Measurements from ENCODE around the gene NPDC1.

The NPDC1 gene

GRCh38 chr9:136997371-136997770 lies 48.6 kb downstream of the NPDC1 start:
- DNase-seq (ENCODE audit: insufficient read length, low spot score) (no peak), FAIRE-seq (no peak)
- TF ChIP-seq, protein P1, sequence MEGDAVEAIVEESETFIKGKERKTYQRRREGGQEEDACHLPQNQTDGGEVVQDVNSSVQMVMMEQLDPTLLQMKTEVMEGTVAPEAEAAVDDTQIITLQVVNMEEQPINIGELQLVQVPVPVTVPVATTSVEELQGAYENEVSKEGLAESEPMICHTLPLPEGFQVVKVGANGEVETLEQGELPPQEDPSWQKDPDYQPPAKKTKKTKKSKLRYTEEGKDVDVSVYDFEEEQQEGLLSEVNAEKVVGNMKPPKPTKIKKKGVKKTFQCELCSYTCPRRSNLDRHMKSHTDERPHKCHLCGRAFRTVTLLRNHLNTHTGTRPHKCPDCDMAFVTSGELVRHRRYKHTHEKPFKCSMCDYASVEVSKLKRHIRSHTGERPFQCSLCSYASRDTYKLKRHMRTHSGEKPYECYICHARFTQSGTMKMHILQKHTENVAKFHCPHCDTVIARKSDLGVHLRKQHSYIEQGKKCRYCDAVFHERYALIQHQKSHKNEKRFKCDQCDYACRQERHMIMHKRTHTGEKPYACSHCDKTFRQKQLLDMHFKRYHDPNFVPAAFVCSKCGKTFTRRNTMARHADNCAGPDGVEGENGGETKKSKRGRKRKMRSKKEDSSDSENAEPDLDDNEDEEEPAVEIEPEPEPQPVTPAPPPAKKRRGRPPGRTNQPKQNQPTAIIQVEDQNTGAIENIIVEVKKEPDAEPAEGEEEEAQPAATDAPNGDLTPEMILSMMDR (IDR thresholded peaks at IDR 0.05; ENCODE audit: insufficient read depth, missing control alignments), result no peak

DNA sequence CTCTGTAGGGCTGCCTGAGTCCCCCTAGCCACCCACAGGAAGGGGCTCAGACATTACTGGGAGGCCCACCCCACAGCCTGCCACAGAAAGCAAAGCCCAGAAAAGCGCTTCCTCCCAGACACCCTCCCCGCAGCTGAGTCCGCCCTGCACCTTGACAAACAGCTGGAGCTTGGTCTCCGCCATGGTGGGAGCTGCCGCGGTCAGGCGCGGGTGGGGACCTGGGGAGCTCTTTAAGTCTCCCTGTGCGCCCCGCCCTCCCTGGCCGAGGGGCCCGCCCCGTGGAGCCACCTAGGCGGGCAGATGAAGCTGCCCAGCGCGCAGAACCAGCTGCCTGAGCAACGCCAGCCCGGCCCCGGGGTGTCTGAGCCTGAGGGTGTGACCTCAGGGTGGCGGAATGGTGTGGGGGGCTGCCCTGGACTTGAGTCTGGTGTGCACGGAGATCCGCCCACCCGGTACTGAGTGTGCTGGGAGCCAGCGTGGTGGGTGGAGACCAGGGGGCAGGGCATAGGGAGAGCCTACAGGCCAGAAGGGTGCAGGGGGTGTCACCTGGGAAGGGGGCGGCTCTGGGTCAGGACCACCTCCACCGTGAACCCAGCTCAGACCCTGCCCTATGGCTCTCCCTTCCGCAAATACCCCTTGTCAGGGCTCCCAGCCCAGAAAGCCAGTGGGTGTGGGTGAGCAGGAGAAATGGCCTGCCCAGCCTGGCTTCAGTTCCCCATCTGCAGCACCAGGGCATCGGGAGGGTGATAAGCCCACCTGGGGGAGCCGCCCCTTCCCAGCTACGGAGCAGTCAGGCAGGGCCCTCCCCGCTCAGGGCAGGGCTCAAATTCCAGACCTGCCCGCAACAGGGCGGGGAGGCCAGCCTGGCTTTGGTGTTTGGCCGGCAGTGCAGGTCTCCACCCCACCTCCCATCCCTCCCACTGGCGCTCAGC lies 49.4 kb downstream of the NPDC1 start, which contains the start of gene CLIC3:
Gene CLIC3 (minus strand): TSS at position 208 of the 932 bp plus-strand sequence. CDS start 25 bp downstream, at position 183.
- FAIRE-seq (no peak), DNase-seq (ENCODE audit: insufficient read length, low spot score) (no peak)
- TF ChIP-seq, protein P1 (IDR thresholded peaks at IDR 0.05; ENCODE audit: insufficient read depth, missing control alignments), result no peak

DNA sequence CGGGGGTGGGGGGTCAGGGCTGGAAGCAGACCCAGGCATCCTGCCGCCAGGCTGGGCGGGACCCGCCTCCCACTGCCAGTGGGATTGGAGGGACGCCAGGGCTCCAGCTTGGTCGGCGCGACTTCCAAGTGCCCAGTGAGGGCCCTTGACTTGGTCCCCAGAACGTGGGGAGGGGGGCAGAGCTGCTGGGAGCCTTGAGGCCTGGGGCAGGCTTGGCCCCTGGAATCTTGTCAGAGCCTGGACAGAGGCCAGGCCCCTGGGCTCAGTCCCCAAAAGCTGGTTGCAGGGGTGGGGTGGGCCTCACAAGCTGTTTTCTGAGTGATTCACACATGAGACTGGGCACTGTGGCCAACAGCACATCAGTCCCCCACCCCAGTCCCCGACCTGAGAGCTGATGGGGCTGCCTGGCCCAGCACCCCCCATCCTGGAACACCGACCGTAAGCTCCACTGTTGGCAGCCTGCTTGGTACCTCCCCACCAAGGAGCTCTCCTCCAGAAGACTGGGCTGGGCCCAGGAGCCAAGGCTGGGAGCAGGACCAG lies 50.1 kb downstream of the NPDC1 start:
- no peak for DNase-seq (ENCODE audit: insufficient read length, low spot score)
- TF ChIP-seq, protein P1 (IDR thresholded peaks at IDR 0.05; ENCODE audit: insufficient read depth, missing control alignments), result no peak
- no peak for FAIRE-seq

- FAIRE-seq, result no peak
- TF ChIP-seq, protein P1 (IDR thresholded peaks at IDR 0.05; ENCODE audit: insufficient read depth, missing control alignments), result no peak
- DNase-seq (ENCODE audit: insufficient read length, low spot score), result no peak
These were observed 50.6 kb downstream of the NPDC1 start for GRCh38 chr9:136995362-136995761.

GRCh38 chr9:136994888-136995230 lies 51.1 kb downstream of the NPDC1 start:
- FAIRE-seq (no peak), DNase-seq (ENCODE audit: insufficient read length, low spot score) (no peak)
- TF ChIP-seq, protein P1 (IDR thresholded peaks at IDR 0.05; ENCODE audit: insufficient read depth, missing control alignments), result no peak

DNA sequence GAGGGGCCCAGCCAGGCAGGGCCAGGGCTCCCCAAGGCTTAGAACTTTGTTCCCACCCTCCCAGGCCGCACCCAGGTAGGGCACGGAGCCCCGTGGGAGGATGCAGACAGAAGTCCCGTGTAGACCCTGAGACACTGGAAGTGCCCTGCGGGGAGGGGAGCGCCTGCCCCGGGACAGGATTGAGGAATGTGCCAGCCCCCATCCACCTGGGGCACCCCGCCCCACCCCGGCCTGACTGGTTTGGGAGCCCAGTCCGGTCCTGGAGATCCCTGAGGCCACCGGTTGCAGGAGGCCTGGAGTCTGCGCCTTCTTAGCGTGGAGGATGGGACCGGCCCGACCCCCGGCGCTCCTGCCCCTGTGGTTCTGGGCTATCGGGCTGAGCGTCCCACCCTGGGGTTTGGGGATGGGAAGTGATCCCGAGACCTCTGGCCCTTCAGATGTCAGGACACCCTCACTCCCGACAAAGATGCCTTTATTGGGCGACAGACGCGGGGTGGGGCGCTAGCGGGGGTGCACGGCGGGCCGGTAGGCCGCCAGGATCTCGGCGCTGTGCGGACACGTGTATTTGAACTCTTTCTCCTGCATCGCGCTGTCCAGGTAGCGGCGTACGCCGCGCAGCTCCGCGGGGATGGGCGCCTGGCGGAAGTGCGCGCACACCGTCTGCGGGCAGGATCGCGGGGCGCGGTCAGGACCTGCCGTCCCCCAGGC lies 51.6 kb downstream of the NPDC1 start:
- TF ChIP-seq, protein P1 (IDR thresholded peaks at IDR 0.05; ENCODE audit: insufficient read depth, missing control alignments), result no peak
- DNase-seq (ENCODE audit: insufficient read length, low spot score) (no peak), FAIRE-seq (no peak)

Data from D721Med (cell line).